Body of pancreas (tissue), 4 donors: ENCODE results near the gene VDAC2. TPM values are rescaled to one million over a fixed set of nuclear protein-coding genes. Genes with fewer than 3 reads are reported as not detected.
"Not testable (repeated sequence)": the region's sequence is repeated elsewhere in the genome, so short reads cannot be mapped to it uniquely, and the experiment has no call there.

ENCODE experiments used
- ATAC-seq: fragments of 150-250 bp; one replicate; pipeline ENCODE4 v1.9.1; 2016
- DNase-seq, 4 donors: peaks; one replicate each; pipeline ENCODE4 v3.0.0-alpha.2; 2019
- H3K27ac ChIP-seq, 4 donors: fragments of 200-600 bp; sonication (generic); 1 replicate in 3 of 4; 2 replicates in 1 of 4; pipeline versions ENCODE4 v1.5.1 to v1.6.1; 2016 to 2019; ENCODE audit warnings: mild to moderate bottlenecking in 1 of 4, mixed read lengths in 1 of 4, moderate library complexity in 1 of 4
- H3K27me3 ChIP-seq, 2 donors: fragments of 200-600 bp; sonication (generic); one replicate each; pipeline ENCODE4 v1.6.0; 2016; ENCODE audit warnings: mild to moderate bottlenecking in 1 of 2
- H3K36me3 ChIP-seq, 2 donors: fragments of 200-600 bp; sonication (generic); replicated peaks in 1 of 2; 2 replicates each; pipeline ENCODE4 v1.5.1; 2016; ENCODE audit warnings: low read depth in 2 of 2; ENCODE audit not compliant: insufficient read depth in 1 of 2
- H3K4me1 ChIP-seq: fragments of 200-600 bp; sonication (generic); one replicate; pipeline ENCODE4 v1.6.0; 2016
- H3K4me3 ChIP-seq, 2 donors: fragments of 200-600 bp; sonication (generic); 1 replicate in 1 of 2; 2 replicates in 1 of 2; pipeline ENCODE4 v1.5.1; 2016 to 2019
- H3K9me3 ChIP-seq, 3 donors: fragments of 200-600 bp; sonication (generic); 1 replicate in 2 of 3; 2 replicates in 1 of 3; pipeline ENCODE4 v1.5.1; 2016
- CTCF ChIP-seq, 7 experiments: fragments of 450-650 bp in 4 of 7; fragments of 200-600 bp in 3 of 7; sonication (generic) in 3 of 7; IDR thresholded peaks; one replicate each; pipeline ENCODE4 v1.5.1; 2016 to 2019; ENCODE audit warnings: antibody characterized with exemption in 7 of 7
- POLR2A ChIP-seq, 3 donors: fragments of 450-650 bp; IDR thresholded peaks; one replicate each; pipeline ENCODE4 v1.6.1; 2016; ENCODE audit warnings: antibody characterized with exemption in 3 of 3, mild to moderate bottlenecking in 2 of 3
- WGBS, 2 donors: methylation state at CpG; one replicate each; pipeline ENCODE4 v1.1.5; 2017; 5-methylcytosine and 5-hydroxymethylcytosine counted together
- intact Hi-C: fragments of 100-400 bp; cut with DNase I; formaldehyde crosslinking; loops from one replicate; pipeline ENCODE4 v1.15.1; 2023
- total RNA-seq, 2 donors: library from RNA; depleted of rRNA; stranded (reverse); fragments of >200 nt; gene quantifications; one replicate each; pipeline ENCODE4 v1.1.0, GENCODE V29; 2016

The VDAC2 gene
- total RNA-seq, 2 donors from 2014 or later, result 52.7 to 71.3 TPM

GRCh38 chr10:75203724-75204123 is 6.9 kb upstream of the VDAC2 start:
- Histone ChIP-seq H3K9me3 (no peaks in the 10 kb centered on the region), H3K4me3 (no peak overlapping the region), H3K27me3 (no peaks in the 10 kb centered on the region), H3K4me1 (no peaks in the 10 kb centered on the region), H3K27ac (no peak overlapping the region), H3K36me3 (no peaks in the 10 kb centered on the region)
- WGBS, 2 donors, result 85 to 89% methylated on average over 5 of the region's 5 CpGs
- ATAC-seq, result no peak
- TF ChIP-seq CTCF (IDR thresholded peaks at IDR 0.05) (no peak), POLR2A (IDR thresholded peaks at IDR 0.05) (no peak)
- intact Hi-C loops, result no loop called here
- DNase-seq, result no peak

GRCh38 chr10:75205908-75206307 is 4.7 kb upstream of the VDAC2 start:
- intact Hi-C loops, result no loop called here
- H3K36me3 ChIP-seq, result no peaks in the 10 kb centered on the region
- H3K9me3 ChIP-seq, result no peaks in the 10 kb centered on the region
- no peak for TF ChIP-seq POLR2A (IDR thresholded peaks at IDR 0.05)
- no peak for TF ChIP-seq CTCF (IDR thresholded peaks at IDR 0.05)
- ATAC-seq, result no peak
- DNase-seq, result no peak
- H3K27me3 ChIP-seq, result no peaks in the 10 kb centered on the region
- peaks cover 7% of the 10 kb centered on the region for H3K4me1 ChIP-seq
- no peak overlapping the region for H3K4me3 ChIP-seq
- H3K27ac ChIP-seq, result no peak overlapping the region
- 65 to 84% methylated on average over 2 of the region's 2 CpGs for WGBS, 2 donors

- H3K4me1 ChIP-seq, ATAC-seq, intact Hi-C loops, H3K36me3 ChIP-seq, H3K9me3 ChIP-seq, H3K27ac ChIP-seq, DNase-seq, H3K27me3 ChIP-seq, H3K4me3 ChIP-seq: not testable (repeated sequence)
- 88 to 89% methylated on average over 14 of the region's 14 CpGs for WGBS, 2 donors
Observed at GRCh38 chr10:75206638-75207037, 4.0 kb upstream of the VDAC2 start.

DNA sequence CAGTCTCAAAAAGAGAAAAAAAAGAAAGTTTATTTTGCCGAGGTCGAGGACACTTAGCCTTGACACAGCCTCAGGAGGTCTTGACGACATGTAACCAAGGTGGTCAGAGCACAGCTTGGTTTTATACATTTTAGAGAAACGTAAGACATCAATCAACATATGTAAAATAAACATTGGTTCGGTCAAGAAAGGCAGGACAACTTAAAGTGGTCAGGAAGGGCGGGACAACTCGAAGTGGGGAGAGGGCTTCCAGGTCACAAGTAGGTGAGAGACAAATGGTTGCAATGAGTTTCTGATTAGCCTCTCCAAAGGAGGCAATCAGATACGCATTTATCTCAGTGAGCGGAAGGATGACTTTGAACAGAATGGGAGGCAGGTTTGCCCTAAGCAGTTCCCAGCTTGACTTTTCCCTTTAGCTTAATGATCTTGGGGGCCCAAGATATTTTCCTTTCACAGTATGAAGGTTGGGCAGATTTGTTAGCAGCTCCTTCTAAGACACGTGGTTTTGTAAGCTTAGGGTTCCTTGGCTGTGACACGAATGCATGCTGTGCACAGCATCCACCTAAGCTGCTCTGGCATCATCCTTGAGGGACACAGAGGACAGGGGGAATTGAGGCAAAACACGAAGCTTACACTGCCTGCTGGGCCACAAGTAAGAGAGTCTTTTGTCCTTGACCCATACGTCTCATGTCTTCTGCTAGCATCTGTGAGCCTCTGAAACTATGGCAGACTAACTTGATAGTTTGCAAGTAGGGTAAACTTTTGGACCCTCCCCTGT is 3.3 kb upstream of the VDAC2 start:
- no peak overlapping the region for H3K4me3 ChIP-seq
- H3K4me1 ChIP-seq, result peaks cover 15% of the 10 kb centered on the region
- no peaks in the 10 kb centered on the region for H3K27me3 ChIP-seq
- no peaks in the 10 kb centered on the region for H3K36me3 ChIP-seq
- no peak for TF ChIP-seq CTCF (IDR thresholded peaks at IDR 0.05)
- no peak for TF ChIP-seq POLR2A (IDR thresholded peaks at IDR 0.05)
- no peak for DNase-seq
- H3K9me3 ChIP-seq, result no peaks in the 10 kb centered on the region
- H3K27ac ChIP-seq, result no peak overlapping the region
- ATAC-seq, result no peak
- 70 to 73% methylated on average over 13 of the region's 13 CpGs for WGBS, 2 donors
- intact Hi-C loops, result no loop called here

GRCh38 chr10:75207857-75208144 is 2.8 kb upstream of the VDAC2 start:
- intact Hi-C loops, result no loop called here
- 100% methylated on average over 1 of the region's 1 CpG; no CpG with 5 or more reads in 1 of the 2 donors for WGBS, 2 donors
- Histone ChIP-seq H3K4me1 (peaks cover 21% of the 10 kb centered on the region), H3K4me3 (no peak overlapping the region), H3K27me3 (no peaks in the 10 kb centered on the region), H3K36me3 (no peaks in the 10 kb centered on the region), H3K27ac (no peak overlapping the region), H3K9me3 (no peaks in the 10 kb centered on the region)
- DNase-seq (no peak), ATAC-seq (no peak)
- TF ChIP-seq POLR2A (IDR thresholded peaks at IDR 0.05), result no peak

DNA sequence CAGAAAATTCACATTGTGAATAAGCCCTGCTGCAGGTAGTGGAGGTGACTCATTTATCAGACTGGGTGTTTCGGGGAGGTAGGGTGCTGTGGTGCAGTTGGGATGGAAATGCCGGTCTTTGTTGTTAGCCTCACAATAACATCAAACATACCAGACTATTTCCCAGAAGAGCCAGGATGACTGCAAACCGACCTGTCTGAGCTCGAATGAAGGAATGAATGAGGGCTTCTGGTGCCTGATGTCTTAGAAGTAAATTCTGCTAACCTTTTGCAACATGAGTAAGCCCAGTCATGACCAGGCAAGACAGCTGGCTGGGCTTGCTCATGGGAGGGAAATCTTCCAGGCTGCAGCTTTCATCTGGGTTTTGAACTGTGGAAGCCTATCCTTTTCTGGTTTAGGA is 2.4 kb upstream of the VDAC2 start:
- DNase-seq, result no peak
- Histone ChIP-seq H3K4me3 (no peak overlapping the region), H3K27ac (no peak overlapping the region), H3K36me3 (no peaks in the 10 kb centered on the region), H3K27me3 (no peaks in the 10 kb centered on the region), H3K4me1 (peaks cover 25% of the 10 kb centered on the region), H3K9me3 (no peaks in the 10 kb centered on the region)
- intact Hi-C loops, result no loop called here
- TF ChIP-seq POLR2A (IDR thresholded peaks at IDR 0.05), result no peak
- TF ChIP-seq CTCF (IDR thresholded peaks at IDR 0.05), result no peak
- 79 to 84% methylated on average over 4 of the region's 4 CpGs for WGBS, 2 donors
- ATAC-seq, result no peak
